Fibroblast of skin of right quadriceps (primary cell): ENCODE measurements around the gene PHF24.
"Not testable (repeated sequence)": the region's sequence is repeated elsewhere in the genome, so short reads cannot be mapped to it uniquely, and the experiment has no call there.

Experiments used
- DNase-seq: peaks from one replicate; pipeline ENCODE4 v3.0.0-alpha.2; 2013

Gene PHF24

GRCh38 chr9:34957492-34958410, at the start of gene PHF24:
Gene PHF24 (plus strand): TSS chr9:34958285. CDS start chr9:34971299, 13,014 bp downstream.
- no peak for DNase-seq

- no peak for DNase-seq
Observed at GRCh38 chr9:34927061-34927460, 31.0 kb upstream of the PHF24 start.

GRCh38 chr9:34928921-34929320, 29.2 kb upstream of the PHF24 start:
- no peak for DNase-seq

- DNase-seq: no peak
Observed at GRCh38 chr9:34929506-34930102, 28.5 kb upstream of the PHF24 start.

GRCh38 chr9:34939989-34940388, 18.1 kb upstream of the PHF24 start:
- DNase-seq: not testable (repeated sequence)

GRCh38 chr9:34948451-34948850, 9.6 kb upstream of the PHF24 start:
- DNase-seq: no peak

- DNase-seq: no peak
Observed at GRCh38 chr9:34954225-34954624, 3.9 kb upstream of the PHF24 start.

- not testable (repeated sequence) for DNase-seq
Observed at GRCh38 chr9:34956066-34956465, 2.0 kb upstream of the PHF24 start.

GRCh38 chr9:34956648-34957047, 1.4 kb upstream of the PHF24 start:
- DNase-seq: no peak

GRCh38 chr9:34958411-34958982, 412 bp downstream of the PHF24 start:
- DNase-seq: no peak

GRCh38 chr9:34959461-34959860, 1.4 kb downstream of the PHF24 start:
- DNase-seq: no peak

GRCh38 chr9:34961574-34962490, 3.7 kb downstream of the PHF24 start:
- no peak for DNase-seq

- DNase-seq: no peak
Observed at GRCh38 chr9:34962546-34962945, 4.5 kb downstream of the PHF24 start.

- no peak for DNase-seq
Observed at GRCh38 chr9:34963552-34963951, 5.5 kb downstream of the PHF24 start.

GRCh38 chr9:34964458-34964857, 6.4 kb downstream of the PHF24 start:
- DNase-seq: no peak

GRCh38 chr9:34971146-34971811, 13.2 kb downstream of the PHF24 start:
- no peak for DNase-seq

- no peak for DNase-seq
Observed at GRCh38 chr9:34974664-34975063, 16.6 kb downstream of the PHF24 start.

GRCh38 chr9:34976441-34976840, 18.4 kb downstream of the PHF24 start:
- no peak for DNase-seq

GRCh38 chr9:34976992-34977391, 18.9 kb downstream of the PHF24 start:
- DNase-seq: no peak

- DNase-seq: no peak
Observed at GRCh38 chr9:34980181-34980761, 22.2 kb downstream of the PHF24 start.

- DNase-seq: no peak
Observed at GRCh38 chr9:34982361-34982760, 24.3 kb downstream of the PHF24 start.

- DNase-seq: no peak
Observed at GRCh38 chr9:34983209-34983608, 25.1 kb downstream of the PHF24 start.
